Measurements from ENCODE around the gene KAZN.

DNA sequence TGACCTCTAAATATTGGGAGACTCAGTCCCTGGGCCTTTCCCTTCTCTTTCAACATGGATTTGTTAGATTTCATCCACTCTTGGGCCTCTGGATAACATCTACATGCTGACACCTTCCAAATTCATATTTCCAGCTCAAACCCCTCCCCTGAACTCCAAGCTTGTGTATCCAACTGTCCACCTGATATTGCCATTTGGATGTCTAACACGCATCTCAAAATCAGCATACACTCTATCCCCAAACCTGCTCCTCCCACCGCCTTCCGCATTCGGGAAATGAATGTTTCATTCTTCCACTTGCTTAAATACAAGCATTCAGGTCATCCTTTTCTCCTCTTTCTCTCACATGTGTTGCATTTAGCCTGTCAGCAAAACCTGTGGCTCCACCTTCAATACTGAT is 17.5 kb upstream of the KAZN start:
- no peak for TF ChIP-seq GATA2 (IDR thresholded peaks at IDR 0.05; ENCODE audit: low read depth, low read length)
- no peak for TF ChIP-seq GATA3 (IDR thresholded peaks at IDR 0.05; ENCODE audit: low read depth, low read length)

Measured in SH-SY5Y (cell line).